Ishikawa (cell line): ENCODE measurements around the gene COL26A1.

Experiments used
- CEBPB ChIP-seq: IDR thresholded peaks from 2 replicates; pipeline ENCODE4 v1.6.1; 2012
- CREB1 ChIP-seq: IDR thresholded peaks from 2 replicates; pipeline ENCODE4 v1.6.1; 2012; ENCODE audit warnings: low read depth
- EGR1 ChIP-seq: IDR thresholded peaks from 2 replicates; pipeline ENCODE4 v1.6.1; 2012
- EP300 ChIP-seq: IDR thresholded peaks from 2 replicates; pipeline ENCODE4 v1.6.1; 2012; ENCODE audit warnings: borderline replicate concordance
- MAX ChIP-seq: IDR thresholded peaks from 2 replicates; pipeline ENCODE4 v1.6.1; 2012
- RAD21 ChIP-seq: IDR thresholded peaks from 2 replicates; pipeline ENCODE4 v1.6.1; 2012; ENCODE audit warnings: low read depth
- TCF12 ChIP-seq: IDR thresholded peaks from 2 replicates; pipeline ENCODE4 v1.6.1; 2012; ENCODE audit warnings: low read depth
- TEAD4 ChIP-seq: IDR thresholded peaks from 2 replicates; pipeline ENCODE4 v1.6.1; 2012
- USF1 ChIP-seq: IDR thresholded peaks from 2 replicates; pipeline ENCODE4 v1.6.1; 2012

- TF ChIP-seq RAD21 = no peak
- no peak for TF ChIP-seq EP300
- TF ChIP-seq MAX = no peak
- no peak for TF ChIP-seq USF1
- no peak for TF ChIP-seq CREB1
- no peak for TF ChIP-seq TEAD4
- TF ChIP-seq EGR1 = no peak
- no peak for TF ChIP-seq TCF12
- TF ChIP-seq CEBPB = no peak
Measured at GRCh38 chr7:101419831-101420230, 57.2 kb downstream of the COL26A1 start.
